A673 (cell line): ENCODE measurements around the gene CACNA2D3.

Experiments used
- EZH2 ChIP-seq: fragments of 200-600 bp; sonication (generic); IDR thresholded peaks from 2 replicates; pipeline ENCODE4 v1.6.1; 2017; ENCODE audit warnings: borderline replicate concordance, low read depth, mild to moderate bottlenecking, mixed read lengths, antibody characterized with exemption, low read length; ENCODE audit not compliant: poor library complexity, severe bottlenecking
- TF ChIP-seq, protein P1 (sequence below): fragments of 300-800, 200-600 bp; sonication (generic); conservative IDR thresholded peaks from 2 replicates; pipeline ENCODE4 v1.5.1; 2017; ENCODE audit warnings: low read depth, mild to moderate bottlenecking, antibody characterized with exemption, low read length, moderate library complexity, mixed read lengths

DNA sequence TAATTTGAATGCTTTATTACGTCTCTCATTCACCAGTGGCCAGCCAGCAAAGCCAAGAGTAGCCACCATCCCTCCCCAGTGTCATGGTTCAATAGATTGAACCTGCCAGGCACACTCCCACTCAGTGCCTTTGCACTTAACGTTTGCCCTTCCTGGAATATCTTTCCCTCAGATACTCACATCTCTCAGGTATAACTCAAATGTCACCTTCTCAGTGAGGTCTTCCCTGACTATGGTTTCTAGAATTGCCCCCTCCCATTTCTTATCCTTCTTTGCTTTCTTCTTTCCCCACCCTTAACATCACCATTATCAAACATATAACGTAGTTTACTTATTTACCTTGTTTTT lies 511.7 kb downstream of the CACNA2D3 start:
- TF ChIP-seq, protein P1, sequence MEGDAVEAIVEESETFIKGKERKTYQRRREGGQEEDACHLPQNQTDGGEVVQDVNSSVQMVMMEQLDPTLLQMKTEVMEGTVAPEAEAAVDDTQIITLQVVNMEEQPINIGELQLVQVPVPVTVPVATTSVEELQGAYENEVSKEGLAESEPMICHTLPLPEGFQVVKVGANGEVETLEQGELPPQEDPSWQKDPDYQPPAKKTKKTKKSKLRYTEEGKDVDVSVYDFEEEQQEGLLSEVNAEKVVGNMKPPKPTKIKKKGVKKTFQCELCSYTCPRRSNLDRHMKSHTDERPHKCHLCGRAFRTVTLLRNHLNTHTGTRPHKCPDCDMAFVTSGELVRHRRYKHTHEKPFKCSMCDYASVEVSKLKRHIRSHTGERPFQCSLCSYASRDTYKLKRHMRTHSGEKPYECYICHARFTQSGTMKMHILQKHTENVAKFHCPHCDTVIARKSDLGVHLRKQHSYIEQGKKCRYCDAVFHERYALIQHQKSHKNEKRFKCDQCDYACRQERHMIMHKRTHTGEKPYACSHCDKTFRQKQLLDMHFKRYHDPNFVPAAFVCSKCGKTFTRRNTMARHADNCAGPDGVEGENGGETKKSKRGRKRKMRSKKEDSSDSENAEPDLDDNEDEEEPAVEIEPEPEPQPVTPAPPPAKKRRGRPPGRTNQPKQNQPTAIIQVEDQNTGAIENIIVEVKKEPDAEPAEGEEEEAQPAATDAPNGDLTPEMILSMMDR = no peak
- no peak for TF ChIP-seq EZH2
